PC-3 (cell line): ENCODE data around the gene UBC.

Experiments
- EZH2phosphoT487 ChIP-seq: fragments of 300-600 bp; sonication (generic); IDR thresholded peaks from 2 replicates; pipeline ENCODE4 v1.6.1; 2018; ENCODE audit warnings: mild to moderate bottlenecking, antibody characterized with exemption, low read length, borderline replicate concordance
- TF ChIP-seq, protein P1 (sequence below): fragments of 300-600 bp; sonication (generic); conservative IDR thresholded peaks from 2 replicates; pipeline ENCODE4 v1.5.1; 2017; ENCODE audit warnings: antibody characterized with exemption, low read depth, mild to moderate bottlenecking, low read length

DNA sequence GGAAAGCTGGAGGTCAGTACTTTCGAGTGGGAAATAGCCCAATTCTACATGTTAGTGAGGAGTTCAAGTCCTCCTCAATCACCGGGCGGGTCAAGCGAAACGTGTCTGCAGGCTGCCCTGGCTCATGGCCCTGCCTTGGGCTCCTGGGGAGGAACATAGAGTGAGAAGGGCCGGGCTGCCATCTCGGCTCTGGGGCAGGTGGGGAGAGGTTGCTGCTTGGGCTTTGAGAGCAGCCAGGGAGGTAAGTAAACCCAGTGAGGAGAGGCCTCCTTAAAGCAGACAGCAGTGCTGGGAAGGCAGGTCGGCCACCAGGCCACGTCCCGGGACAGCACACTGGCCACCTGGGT, 32.0 kb upstream of the UBC start:
- TF ChIP-seq, protein P1, sequence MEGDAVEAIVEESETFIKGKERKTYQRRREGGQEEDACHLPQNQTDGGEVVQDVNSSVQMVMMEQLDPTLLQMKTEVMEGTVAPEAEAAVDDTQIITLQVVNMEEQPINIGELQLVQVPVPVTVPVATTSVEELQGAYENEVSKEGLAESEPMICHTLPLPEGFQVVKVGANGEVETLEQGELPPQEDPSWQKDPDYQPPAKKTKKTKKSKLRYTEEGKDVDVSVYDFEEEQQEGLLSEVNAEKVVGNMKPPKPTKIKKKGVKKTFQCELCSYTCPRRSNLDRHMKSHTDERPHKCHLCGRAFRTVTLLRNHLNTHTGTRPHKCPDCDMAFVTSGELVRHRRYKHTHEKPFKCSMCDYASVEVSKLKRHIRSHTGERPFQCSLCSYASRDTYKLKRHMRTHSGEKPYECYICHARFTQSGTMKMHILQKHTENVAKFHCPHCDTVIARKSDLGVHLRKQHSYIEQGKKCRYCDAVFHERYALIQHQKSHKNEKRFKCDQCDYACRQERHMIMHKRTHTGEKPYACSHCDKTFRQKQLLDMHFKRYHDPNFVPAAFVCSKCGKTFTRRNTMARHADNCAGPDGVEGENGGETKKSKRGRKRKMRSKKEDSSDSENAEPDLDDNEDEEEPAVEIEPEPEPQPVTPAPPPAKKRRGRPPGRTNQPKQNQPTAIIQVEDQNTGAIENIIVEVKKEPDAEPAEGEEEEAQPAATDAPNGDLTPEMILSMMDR = no peak
- TF ChIP-seq EZH2phosphoT487 = no peak
